Vagina (tissue), 2 donors: ENCODE data around the gene CRNKL1. TPM values are rescaled to one million over a fixed set of nuclear protein-coding genes. Genes with fewer than 3 reads are reported as not detected.

Source experiments
- DNase-seq, 2 donors: peaks; one replicate each; pipeline ENCODE4 v3.0.0-alpha.2; 2017; ENCODE audit errors: extremely low spot score in 2 of 2
- H3K27ac ChIP-seq: fragments of 200-600 bp; sonication (generic); one replicate; pipeline ENCODE4 v1.5.1; 2019
- H3K27me3 ChIP-seq: fragments of 200-600 bp; sonication (generic); one replicate; pipeline ENCODE4 v1.5.1; 2019
- H3K36me3 ChIP-seq, 2 donors: fragments of 200-600 bp; sonication (generic); one replicate each; pipeline ENCODE4 v1.5.1; 2017 to 2019
- H3K4me1 ChIP-seq: fragments of 200-600 bp; sonication (generic); one replicate; pipeline ENCODE4 v1.5.1; 2019
- H3K4me3 ChIP-seq, 2 donors: fragments of 200-600 bp; sonication (generic); 1 replicate in 1 of 2; 2 replicates in 1 of 2; pipeline ENCODE4 v1.5.1; 2016 to 2019
- H3K9me3 ChIP-seq: fragments of 200-600 bp; sonication (generic); one replicate; pipeline ENCODE4 v1.5.1; 2019
- POLR2A ChIP-seq, 2 donors: fragments of 450-650 bp; IDR thresholded peaks; one replicate each; pipeline ENCODE4 v1.6.1; 2017; ENCODE audit warnings: antibody characterized with exemption in 2 of 2, mild to moderate bottlenecking in 2 of 2, moderate library complexity in 2 of 2
- POLR2AphosphoS5 ChIP-seq, 2 donors: sonication (generic); formaldehyde crosslinking; IDR thresholded peaks; one replicate each; pipeline ENCODE4 v1.9.0; 2017; ENCODE audit warnings: antibody characterized with exemption in 2 of 2, mild to moderate bottlenecking in 2 of 2, low read depth in 1 of 2; ENCODE audit not compliant: insufficient read depth in 1 of 2
- intact Hi-C: fragments of 100-400 bp; cut with DNase I; formaldehyde crosslinking; loops from one replicate; pipeline ENCODE4 v1.15.1; 2023
- total RNA-seq: library from RNA; depleted of rRNA; stranded (reverse); fragments of >200 nt; gene quantifications from one replicate; pipeline ENCODE4 v1.2.3, GENCODE V29; 2016
- TF ChIP-seq, protein P1 (sequence below), 3 experiments: fragments of 450-650 bp in 2 of 3; fragments of 200-600 bp in 1 of 3; sonication (generic) in 1 of 3; IDR thresholded peaks; one replicate each; pipeline ENCODE4 v1.5.1; 2017 to 2019; ENCODE audit warnings: antibody characterized with exemption in 3 of 3, mild to moderate bottlenecking in 2 of 3, moderate library complexity in 2 of 3

Gene CRNKL1
- total RNA-seq, 1 donor from 2014 or later: 15.2 TPM

DNA sequence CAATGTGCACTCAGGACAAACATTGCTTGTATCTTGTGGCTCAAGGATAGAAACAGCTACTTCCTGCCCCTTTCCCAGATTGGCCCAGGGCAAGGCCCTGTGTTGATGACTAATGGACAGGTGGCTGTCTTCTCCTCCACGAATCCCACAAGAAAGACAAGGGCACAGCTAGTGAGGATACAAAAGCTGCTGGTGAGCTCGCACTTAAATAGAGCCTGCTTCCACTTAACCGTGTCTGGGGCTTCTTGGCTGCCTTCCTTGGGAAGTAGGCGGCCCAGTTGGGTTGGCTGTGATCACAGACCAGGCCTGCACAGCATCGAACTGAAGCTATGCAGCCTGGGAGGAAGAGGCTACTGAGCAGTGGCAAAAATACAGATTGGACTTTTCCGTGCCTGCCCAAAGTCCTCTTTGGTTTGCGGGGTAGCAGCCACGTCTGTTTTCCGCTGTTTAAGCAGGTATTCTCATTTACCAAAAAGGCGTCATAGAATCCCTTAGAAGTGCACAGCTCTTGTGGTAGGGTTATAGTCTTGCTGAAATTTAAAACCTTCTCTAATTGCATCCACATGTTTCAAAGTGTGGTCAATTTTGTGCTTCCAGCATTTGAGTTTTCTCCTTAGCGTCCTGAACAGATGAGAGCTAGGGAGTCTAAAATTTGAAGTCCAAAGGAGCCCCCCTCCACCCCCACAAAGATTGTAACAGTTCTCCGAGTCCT is 58.2 kb downstream of the CRNKL1 start:
- no peak overlapping the region for H3K4me3 ChIP-seq

DNA sequence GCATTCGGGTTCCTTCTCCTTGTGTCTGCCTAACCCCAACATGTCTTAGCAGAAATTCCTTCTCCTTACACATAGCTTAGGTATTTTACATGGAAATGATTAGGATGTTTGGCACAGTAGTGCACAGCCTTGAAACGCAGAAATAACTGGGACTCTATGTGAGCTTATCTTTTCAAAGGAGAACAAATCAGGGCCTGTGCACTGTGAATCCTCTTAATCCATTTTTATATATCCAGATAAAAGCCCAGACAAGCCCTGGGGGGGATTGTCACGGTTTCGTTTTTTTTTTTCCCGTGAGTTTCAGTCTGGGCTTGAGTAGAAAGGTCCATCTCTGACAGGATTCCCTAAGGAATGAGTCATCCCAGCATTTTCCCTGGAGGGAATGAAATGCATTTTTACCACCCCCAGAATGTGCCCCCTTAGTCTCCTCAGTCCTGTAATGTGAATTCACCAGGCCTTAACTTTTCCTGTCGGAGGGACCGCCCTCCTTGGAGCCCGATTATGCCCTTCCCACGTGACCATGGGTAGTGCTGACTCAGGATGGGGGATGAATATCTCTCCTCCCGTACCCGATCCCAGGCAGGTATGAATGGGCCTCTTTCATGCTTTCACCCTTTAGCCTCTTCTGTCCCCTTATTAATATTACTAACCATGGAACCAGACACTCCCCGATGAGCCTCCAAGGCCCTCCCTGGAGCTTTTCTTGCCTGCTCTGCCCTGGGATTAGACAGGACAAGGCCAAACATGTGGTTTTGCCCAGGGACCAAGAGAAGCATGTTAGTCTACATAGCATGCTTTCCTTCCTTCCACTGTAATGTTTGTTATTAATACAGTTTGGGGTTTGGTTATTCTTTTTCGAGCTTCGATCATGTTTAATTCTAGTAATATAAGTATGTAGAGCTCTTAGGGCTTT is 59.0 kb downstream of the CRNKL1 start:
- intact Hi-C loops: loop anchor here (10.0 kb wide), 2 partner anchors 108 to 298 kb away; no protein-coding TSS in a partner anchor
- DNase-seq: no peak
- H3K4me1 ChIP-seq: peaks cover 46% of the 10 kb centered on the region
- no peaks in the 10 kb centered on the region for H3K27me3 ChIP-seq
- peaks cover 0 to 54% of the 10 kb centered on the region in 2 donors for H3K36me3 ChIP-seq
- H3K27ac ChIP-seq: peak overlapping the region; percentile 87
- H3K4me3 ChIP-seq: peak overlapping the region in 1 of 2 donors; percentile 9
- TF ChIP-seq POLR2AphosphoS5 (IDR thresholded peaks at IDR 0.05; ENCODE audit: insufficient read depth in 1 of 2, low read depth in 1 of 2) (peak in 1 of 2 donors; percentile 56), POLR2A (IDR thresholded peaks at IDR 0.05) (no peak)
- H3K9me3 ChIP-seq: no peaks in the 10 kb centered on the region

More for the DNA sequence above, 58.2 kb downstream of the CRNKL1 start:
- intact Hi-C loops: loop anchor here (10.0 kb wide), 2 partner anchors 109 to 299 kb away; no protein-coding TSS in a partner anchor
- TF ChIP-seq POLR2A (IDR thresholded peaks at IDR 0.05): no peak
- TF ChIP-seq POLR2AphosphoS5 (IDR thresholded peaks at IDR 0.05; ENCODE audit: insufficient read depth in 1 of 2, low read depth in 1 of 2): no peak
- TF ChIP-seq, protein P1, sequence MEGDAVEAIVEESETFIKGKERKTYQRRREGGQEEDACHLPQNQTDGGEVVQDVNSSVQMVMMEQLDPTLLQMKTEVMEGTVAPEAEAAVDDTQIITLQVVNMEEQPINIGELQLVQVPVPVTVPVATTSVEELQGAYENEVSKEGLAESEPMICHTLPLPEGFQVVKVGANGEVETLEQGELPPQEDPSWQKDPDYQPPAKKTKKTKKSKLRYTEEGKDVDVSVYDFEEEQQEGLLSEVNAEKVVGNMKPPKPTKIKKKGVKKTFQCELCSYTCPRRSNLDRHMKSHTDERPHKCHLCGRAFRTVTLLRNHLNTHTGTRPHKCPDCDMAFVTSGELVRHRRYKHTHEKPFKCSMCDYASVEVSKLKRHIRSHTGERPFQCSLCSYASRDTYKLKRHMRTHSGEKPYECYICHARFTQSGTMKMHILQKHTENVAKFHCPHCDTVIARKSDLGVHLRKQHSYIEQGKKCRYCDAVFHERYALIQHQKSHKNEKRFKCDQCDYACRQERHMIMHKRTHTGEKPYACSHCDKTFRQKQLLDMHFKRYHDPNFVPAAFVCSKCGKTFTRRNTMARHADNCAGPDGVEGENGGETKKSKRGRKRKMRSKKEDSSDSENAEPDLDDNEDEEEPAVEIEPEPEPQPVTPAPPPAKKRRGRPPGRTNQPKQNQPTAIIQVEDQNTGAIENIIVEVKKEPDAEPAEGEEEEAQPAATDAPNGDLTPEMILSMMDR (IDR thresholded peaks at IDR 0.05): no peak
- H3K36me3 ChIP-seq: peaks cover 0 to 62% of the 10 kb centered on the region in 2 donors
- H3K27ac ChIP-seq: peak overlapping the region; percentile 87
- no peaks in the 10 kb centered on the region for H3K9me3 ChIP-seq
- no peak for DNase-seq
- peaks cover 43% of the 10 kb centered on the region for H3K4me1 ChIP-seq
- no peaks in the 10 kb centered on the region for H3K27me3 ChIP-seq

DNA sequence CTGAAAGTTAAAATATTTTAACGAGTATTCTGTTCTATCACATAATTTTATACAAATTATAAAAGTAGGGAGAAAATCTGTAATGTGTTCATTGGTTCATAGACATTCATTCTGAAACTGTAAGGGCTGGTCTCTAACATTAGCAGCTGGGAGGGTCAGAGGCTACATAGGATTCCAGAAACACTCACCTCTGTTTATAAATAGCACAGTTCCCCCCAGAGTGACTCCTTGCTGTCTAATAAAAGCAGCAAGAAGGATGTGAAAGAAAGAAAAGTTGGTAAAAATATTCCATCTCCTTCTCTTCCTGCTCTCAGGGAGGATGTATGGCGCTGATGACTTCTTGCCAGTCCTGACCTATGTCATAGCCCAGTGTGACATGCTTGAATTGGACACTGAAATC is 60.4 kb downstream of the CRNKL1 start:
- H3K4me3 ChIP-seq: no peak overlapping the region
- peaks cover 52% of the 10 kb centered on the region for H3K4me1 ChIP-seq
- no peaks in the 10 kb centered on the region for H3K9me3 ChIP-seq
- peak overlapping the region; percentile 40 for H3K27ac ChIP-seq
- no peaks in the 10 kb centered on the region for H3K27me3 ChIP-seq
- peaks cover 0 to 40% of the 10 kb centered on the region in 2 donors for H3K36me3 ChIP-seq
- intact Hi-C loops: loop anchor here (10.0 kb wide), 2 partner anchors 107 to 297 kb away; no protein-coding TSS in a partner anchor
- TF ChIP-seq POLR2A (IDR thresholded peaks at IDR 0.05) (no peak), POLR2AphosphoS5 (IDR thresholded peaks at IDR 0.05; ENCODE audit: insufficient read depth in 1 of 2, low read depth in 1 of 2) (no peak)
- TF ChIP-seq, protein P1 (IDR thresholded peaks at IDR 0.05): no peak
- DNase-seq: no peak

DNA sequence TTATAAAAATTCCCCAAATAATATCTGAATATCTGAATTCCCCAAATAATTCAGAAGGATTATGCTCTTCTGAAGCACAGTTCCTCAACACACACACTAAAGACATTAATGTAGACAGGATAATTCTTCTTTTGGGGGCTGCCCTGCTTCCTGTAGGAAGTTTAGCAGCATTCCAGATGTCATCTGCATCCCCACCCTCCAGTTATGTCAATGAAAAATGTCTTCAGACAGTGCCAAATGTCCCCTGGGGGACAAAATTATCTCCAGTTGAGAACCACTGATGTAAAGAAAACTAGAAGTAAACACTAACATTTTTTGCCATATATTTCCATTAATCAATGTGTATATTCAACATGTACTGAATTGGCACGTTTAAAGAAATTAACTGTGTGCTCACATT is 61.0 kb downstream of the CRNKL1 start:
- Histone ChIP-seq H3K4me3 (no peak overlapping the region), H3K27me3 (no peaks in the 10 kb centered on the region), H3K27ac (peak overlapping the region; percentile 40), H3K4me1 (peaks cover 57% of the 10 kb centered on the region), H3K9me3 (no peaks in the 10 kb centered on the region), H3K36me3 (peaks cover 0 to 37% of the 10 kb centered on the region in 2 donors)
- intact Hi-C loops: loop anchor here (10.0 kb wide), 2 partner anchors 107 to 297 kb away; no protein-coding TSS in a partner anchor
- TF ChIP-seq POLR2A (IDR thresholded peaks at IDR 0.05): no peak
- no peak for DNase-seq

DNA sequence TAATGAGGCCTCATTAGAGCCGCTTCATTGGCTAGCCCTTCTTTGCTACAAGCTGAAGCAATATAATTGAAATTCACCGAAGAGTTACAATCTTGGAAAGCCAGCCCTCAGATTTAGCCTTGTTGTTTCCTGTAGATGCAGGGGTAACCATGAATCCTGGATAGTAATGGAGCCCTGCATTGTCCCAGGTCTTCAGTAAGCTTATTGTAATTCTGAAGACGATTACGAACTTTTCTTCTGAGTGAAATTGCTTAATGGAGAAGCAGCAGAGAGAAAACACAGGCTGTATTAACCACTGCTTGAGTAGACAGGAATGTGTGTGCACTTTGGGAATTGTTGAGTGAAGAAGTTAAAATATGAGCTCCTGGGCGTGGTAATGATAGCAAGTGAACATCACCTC is 61.4 kb downstream of the CRNKL1 start:
- peaks cover 62% of the 10 kb centered on the region for H3K4me1 ChIP-seq
- intact Hi-C loops: loop anchor here (10.0 kb wide), 2 partner anchors 106 to 296 kb away; no protein-coding TSS in a partner anchor
- DNase-seq: no peak
- H3K27ac ChIP-seq: no peak overlapping the region
- no peak overlapping the region for H3K4me3 ChIP-seq
- no peaks in the 10 kb centered on the region for H3K27me3 ChIP-seq
- no peaks in the 10 kb centered on the region for H3K9me3 ChIP-seq
- TF ChIP-seq POLR2A (IDR thresholded peaks at IDR 0.05) (no peak), POLR2AphosphoS5 (IDR thresholded peaks at IDR 0.05; ENCODE audit: insufficient read depth in 1 of 2, low read depth in 1 of 2) (no peak)
- TF ChIP-seq, protein P1 (IDR thresholded peaks at IDR 0.05): no peak
- peaks cover 0 to 32% of the 10 kb centered on the region in 2 donors for H3K36me3 ChIP-seq
